Measurements from ENCODE around the gene CFAP54.

GRCh38 chr12:96812153-96812552, 322.8 kb downstream of the CFAP54 start:
- TF ChIP-seq EZH2 (IDR thresholded peaks at IDR 0.05; ENCODE audit: low read length, missing control alignments): no peak
- TF ChIP-seq CTCF (conservative IDR thresholded peaks at IDR 0.05 in 1 of 2, IDR thresholded peaks at IDR 0.05 in 1 of 2; ENCODE audit: low read depth in 1 of 2, low read length in 2 of 2): no peak

Measured in fibroblast of lung (primary cell).